CD4-positive, alpha-beta T cell (primary cell): ENCODE results near the gene C5orf46. TPM values are rescaled to one million over a fixed set of nuclear protein-coding genes. Genes with fewer than 3 reads are reported as not detected.

ENCODE experiments used
- ATAC-seq: fragments of 200-7000 bp; cut with Tn5 transposase; one replicate; pipeline ENCODE4 v1.10.0; 2022; ENCODE audit warnings: mild to moderate bottlenecking; ENCODE audit not compliant: poor library complexity
- CTCF ChIA-PET: fragments of 350-600 bp; sonication (Branson Sonifier 250); formaldehyde crosslinking; loops from one replicate; lab custom pipeline; 2021; ENCODE audit warnings: antibody characterized with exemption, inconsistent platforms; lab: Charles Lee
- POLR2A ChIA-PET: fragments of 350-600 bp; sonication (Branson Sonifier 250); formaldehyde crosslinking; loops from one replicate; lab custom pipeline; 2021; ENCODE audit warnings: antibody characterized with exemption, inconsistent platforms; lab: Charles Lee
- DNase-seq, 14 experiments: peaks; one replicate each; pipeline ENCODE4 v3.0.0-alpha.2; 2013 to 2020; ENCODE audit warnings: mixed read lengths in 2 of 14
- H3K27ac ChIP-seq, 2 donors: one replicate each; pipeline versions ENCODE4 v1.5.1 to v1.7.0; 2013; ENCODE audit warnings: low read length in 2 of 2, low read depth in 1 of 2, mild to moderate bottlenecking in 1 of 2
- H3K27me3 ChIP-seq, 2 experiments: 1 replicate in 1 of 2; 2 replicates in 1 of 2; pipeline versions ENCODE4 v1.6.1 to v1.7.0; 2013; ENCODE audit warnings: low read length in 2 of 2, control low read depth in 1 of 2, mild to moderate bottlenecking in 1 of 2, moderate library complexity in 1 of 2; ENCODE audit not compliant: insufficient read depth in 2 of 2, control insufficient read depth in 1 of 2
- H3K36me3 ChIP-seq: one replicate; pipeline ENCODE4 v1.6.1; 2013; ENCODE audit warnings: low read length, control low read depth; ENCODE audit not compliant: insufficient read depth
- H3K4me1 ChIP-seq: one replicate; pipeline ENCODE4 v1.6.1; 2013; ENCODE audit warnings: low read length, control low read depth; ENCODE audit not compliant: insufficient read depth
- H3K4me3 ChIP-seq: one replicate; pipeline ENCODE4 v1.5.1; 2013; ENCODE audit warnings: mild to moderate bottlenecking, low read length, moderate library complexity
- H3K9me3 ChIP-seq, 2 experiments: 1 replicate in 1 of 2; 2 replicates in 1 of 2; pipeline versions ENCODE4 v1.6.1 to v1.7.0; 2013; ENCODE audit warnings: low read length in 2 of 2, mild to moderate bottlenecking in 2 of 2, control low read depth in 1 of 2, moderate library complexity in 1 of 2; ENCODE audit not compliant: control insufficient read depth in 1 of 2, insufficient read depth in 1 of 2
- H3K27ac Mint-ChIP-seq: one replicate; pipeline ENCODE4 v1.8.0; 2020; ENCODE audit warnings: mixed read lengths
- H3K27me3 Mint-ChIP-seq: one replicate; pipeline ENCODE4 v1.8.0; 2021; ENCODE audit warnings: mixed read lengths
- H3K36me3 Mint-ChIP-seq: one replicate; pipeline ENCODE4 v1.8.0; 2021; ENCODE audit warnings: low read depth, mixed read lengths
- H3K4me1 Mint-ChIP-seq: one replicate; pipeline ENCODE4 v1.8.0; 2021; ENCODE audit warnings: low read depth, mixed read lengths
- H3K4me3 Mint-ChIP-seq: one replicate; pipeline ENCODE4 v1.8.0; 2020; ENCODE audit warnings: mild to moderate bottlenecking, mixed read lengths
- H3K9me3 Mint-ChIP-seq: one replicate; pipeline ENCODE4 v1.8.0; 2020; ENCODE audit warnings: mixed read lengths
- intact Hi-C, 2 experiments: fragments of 100-400 bp; cut with DNase I in 1 of 2; cut with micrococcal nuclease in 1 of 2; formaldehyde crosslinking; loops; one replicate each; pipeline versions ENCODE4 v1.15.1 to v1.9.0; 2023 to 2025; cut with DNase I, micrococcal nuclease
- total RNA-seq, 174 experiments: library from RNA in 2 of 174; stranded (reverse) in 2 of 174; gene quantifications; one replicate each; pipeline ENCODE4 v1.2.3 and lab custom pipeline; 2021 to 2026
- TF ChIP-seq, protein P1 (sequence below): fragments of 200-600 bp; IDR thresholded peaks from one replicate; pipeline ENCODE4 v1.8.0; 2022; ENCODE audit warnings: antibody characterized with exemption, mild to moderate bottlenecking

The C5orf46 gene
- total RNA-seq, 2 experiments from 2014 or later: not detected

DNA sequence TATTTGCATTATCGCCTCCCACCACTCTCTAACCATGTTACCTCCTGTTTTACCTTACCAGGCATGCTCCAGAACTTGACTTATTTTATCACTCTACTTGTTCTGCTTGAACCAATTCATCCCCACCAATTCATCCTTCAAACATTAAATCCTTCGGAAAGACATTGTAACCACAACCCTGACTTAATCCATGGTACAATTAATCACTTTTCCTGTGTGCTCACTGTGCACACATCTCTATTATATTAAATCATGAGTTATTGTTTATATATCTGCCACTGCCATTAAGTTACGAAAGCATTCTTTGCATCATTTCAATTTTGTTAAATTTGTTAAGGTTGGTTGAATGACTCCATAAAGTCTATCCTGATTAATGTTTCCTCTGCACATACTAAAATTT is 7.4 kb upstream of the C5orf46 start:
- Mint-ChIP-seq H3K27me3 (peaks cover 13% of the 10 kb centered on the region), H3K4me3 (no peak overlapping the region), H3K9me3 (no peaks in the 10 kb centered on the region), H3K36me3 (no peaks in the 10 kb centered on the region), H3K27ac (no peak overlapping the region), H3K4me1 (no peaks in the 10 kb centered on the region)
- TF ChIP-seq, protein P1, sequence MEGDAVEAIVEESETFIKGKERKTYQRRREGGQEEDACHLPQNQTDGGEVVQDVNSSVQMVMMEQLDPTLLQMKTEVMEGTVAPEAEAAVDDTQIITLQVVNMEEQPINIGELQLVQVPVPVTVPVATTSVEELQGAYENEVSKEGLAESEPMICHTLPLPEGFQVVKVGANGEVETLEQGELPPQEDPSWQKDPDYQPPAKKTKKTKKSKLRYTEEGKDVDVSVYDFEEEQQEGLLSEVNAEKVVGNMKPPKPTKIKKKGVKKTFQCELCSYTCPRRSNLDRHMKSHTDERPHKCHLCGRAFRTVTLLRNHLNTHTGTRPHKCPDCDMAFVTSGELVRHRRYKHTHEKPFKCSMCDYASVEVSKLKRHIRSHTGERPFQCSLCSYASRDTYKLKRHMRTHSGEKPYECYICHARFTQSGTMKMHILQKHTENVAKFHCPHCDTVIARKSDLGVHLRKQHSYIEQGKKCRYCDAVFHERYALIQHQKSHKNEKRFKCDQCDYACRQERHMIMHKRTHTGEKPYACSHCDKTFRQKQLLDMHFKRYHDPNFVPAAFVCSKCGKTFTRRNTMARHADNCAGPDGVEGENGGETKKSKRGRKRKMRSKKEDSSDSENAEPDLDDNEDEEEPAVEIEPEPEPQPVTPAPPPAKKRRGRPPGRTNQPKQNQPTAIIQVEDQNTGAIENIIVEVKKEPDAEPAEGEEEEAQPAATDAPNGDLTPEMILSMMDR: no peak
- ChIA-PET POLR2A (no interaction called here), CTCF (no interaction called here)
- Histone ChIP-seq H3K27me3 (peaks cover 0 to 7% of the 10 kb centered on the region in 2 experiments), H3K36me3 (no peaks in the 10 kb centered on the region), H3K4me3 (no peak overlapping the region), H3K9me3 (peaks cover 0 to 4% of the 10 kb centered on the region in 2 experiments), H3K27ac (no peak overlapping the region), H3K4me1 (no peaks in the 10 kb centered on the region)
- DNase-seq: no peak
- intact Hi-C loops: no loop called here
- no peak for ATAC-seq

DNA sequence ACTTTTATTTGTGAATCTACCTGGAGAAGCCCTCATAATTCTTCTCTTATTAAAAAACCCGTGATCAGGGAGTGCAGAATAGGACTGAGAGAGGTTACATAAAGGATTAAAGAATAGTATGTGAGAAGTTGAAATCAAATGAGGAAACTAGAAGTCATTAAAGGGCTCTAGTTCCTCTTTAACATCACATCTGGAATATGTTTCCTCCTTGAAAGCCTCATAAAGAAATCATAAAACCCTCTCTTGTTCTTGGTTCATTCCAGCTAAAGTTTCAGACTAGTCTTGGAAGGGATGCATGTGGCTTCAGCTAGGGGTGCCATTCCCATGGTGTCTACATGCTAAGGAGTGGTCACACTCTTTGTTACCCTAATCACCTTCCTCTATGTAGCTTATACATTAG is 5.7 kb upstream of the C5orf46 start:
- H3K36me3 Mint-ChIP-seq: no peaks in the 10 kb centered on the region
- DNase-seq: no peak
- peaks cover 13% of the 10 kb centered on the region for H3K27me3 Mint-ChIP-seq
- ChIA-PET CTCF (no interaction called here), POLR2A (no interaction called here)
- TF ChIP-seq, protein P1: no peak
- H3K9me3 ChIP-seq: peaks cover 0 to 4% of the 10 kb centered on the region in 2 experiments
- no peaks in the 10 kb centered on the region for H3K36me3 ChIP-seq
- intact Hi-C loops: no loop called here
- no peaks in the 10 kb centered on the region for H3K4me1 Mint-ChIP-seq
- no peaks in the 10 kb centered on the region for H3K4me1 ChIP-seq
- H3K27ac Mint-ChIP-seq: no peak overlapping the region
- no peak for ATAC-seq
- H3K27ac ChIP-seq: no peak overlapping the region
- H3K4me3 Mint-ChIP-seq: no peak overlapping the region
- peaks cover 0 to 7% of the 10 kb centered on the region in 2 experiments for H3K27me3 ChIP-seq
- no peak overlapping the region for H3K4me3 ChIP-seq
- H3K9me3 Mint-ChIP-seq: no peaks in the 10 kb centered on the region

DNA sequence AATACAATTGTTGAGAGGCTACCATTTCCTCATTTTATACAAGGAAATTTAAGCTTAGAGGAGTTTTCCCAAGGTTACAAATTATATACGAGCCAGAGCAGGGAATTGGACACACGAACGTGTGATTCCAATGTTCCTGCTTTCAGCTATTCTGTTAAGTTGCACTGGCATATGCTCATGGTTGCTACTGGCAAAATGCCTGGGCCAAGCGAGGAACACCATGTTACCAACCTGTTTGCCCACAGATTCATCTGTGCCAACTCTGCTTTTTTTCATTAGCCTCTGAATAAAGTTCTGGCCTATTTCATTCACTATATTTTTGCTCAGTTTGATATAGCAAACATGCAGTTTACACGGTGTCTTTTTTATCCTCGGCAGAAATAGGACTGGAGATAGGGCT is 5.1 kb upstream of the C5orf46 start:
- H3K36me3 ChIP-seq: no peaks in the 10 kb centered on the region
- H3K4me3 Mint-ChIP-seq: no peak overlapping the region
- no peak overlapping the region for H3K27ac Mint-ChIP-seq

More for the DNA sequence above, 5.1 kb upstream of the C5orf46 start:
- Mint-ChIP-seq H3K36me3 (no peaks in the 10 kb centered on the region), H3K27me3 (peaks cover 13% of the 10 kb centered on the region), H3K4me1 (no peaks in the 10 kb centered on the region), H3K9me3 (no peaks in the 10 kb centered on the region)
- TF ChIP-seq, protein P1: no peak
- DNase-seq (no peak), ATAC-seq (no peak)
- intact Hi-C loops: no loop called here
- Histone ChIP-seq H3K9me3 (peaks cover 0 to 4% of the 10 kb centered on the region in 2 experiments), H3K4me3 (no peak overlapping the region), H3K4me1 (no peaks in the 10 kb centered on the region), H3K27ac (no peak overlapping the region), H3K27me3 (peaks cover 0 to 7% of the 10 kb centered on the region in 2 experiments)
- CTCF ChIA-PET: no interaction called here
- POLR2A ChIA-PET: no interaction called here
